ENCODE measurements around the gene WEE2.

DNA sequence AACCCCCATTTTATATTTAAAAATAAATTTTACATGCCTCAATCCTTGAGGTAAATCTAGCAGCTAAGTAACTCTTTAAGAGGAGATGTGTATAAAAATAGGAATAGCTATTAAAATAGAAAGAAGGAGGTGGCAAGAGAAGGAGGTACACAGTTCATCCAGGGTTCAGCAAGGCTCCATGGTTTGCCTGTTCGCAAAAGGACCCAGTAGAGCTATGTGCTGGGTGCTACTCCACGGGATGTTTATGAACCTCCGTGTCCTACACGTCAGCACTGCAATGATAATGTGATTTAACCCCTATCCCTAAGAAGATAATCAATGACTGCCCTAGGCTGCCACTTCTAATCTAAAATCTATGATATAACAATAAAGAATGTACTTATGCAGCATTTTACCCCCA, 5.3 kb upstream of the WEE2 start:
- TF ChIP-seq, protein P1, sequence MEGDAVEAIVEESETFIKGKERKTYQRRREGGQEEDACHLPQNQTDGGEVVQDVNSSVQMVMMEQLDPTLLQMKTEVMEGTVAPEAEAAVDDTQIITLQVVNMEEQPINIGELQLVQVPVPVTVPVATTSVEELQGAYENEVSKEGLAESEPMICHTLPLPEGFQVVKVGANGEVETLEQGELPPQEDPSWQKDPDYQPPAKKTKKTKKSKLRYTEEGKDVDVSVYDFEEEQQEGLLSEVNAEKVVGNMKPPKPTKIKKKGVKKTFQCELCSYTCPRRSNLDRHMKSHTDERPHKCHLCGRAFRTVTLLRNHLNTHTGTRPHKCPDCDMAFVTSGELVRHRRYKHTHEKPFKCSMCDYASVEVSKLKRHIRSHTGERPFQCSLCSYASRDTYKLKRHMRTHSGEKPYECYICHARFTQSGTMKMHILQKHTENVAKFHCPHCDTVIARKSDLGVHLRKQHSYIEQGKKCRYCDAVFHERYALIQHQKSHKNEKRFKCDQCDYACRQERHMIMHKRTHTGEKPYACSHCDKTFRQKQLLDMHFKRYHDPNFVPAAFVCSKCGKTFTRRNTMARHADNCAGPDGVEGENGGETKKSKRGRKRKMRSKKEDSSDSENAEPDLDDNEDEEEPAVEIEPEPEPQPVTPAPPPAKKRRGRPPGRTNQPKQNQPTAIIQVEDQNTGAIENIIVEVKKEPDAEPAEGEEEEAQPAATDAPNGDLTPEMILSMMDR (IDR thresholded peaks at IDR 0.05; ENCODE audit: low read length): no peak
- TF ChIP-seq EZH2 (IDR thresholded peaks at IDR 0.05; ENCODE audit: borderline replicate concordance, low read length): no peak

All from OCI-LY1 (cell line).